ENCODE data around the gene VASN.

The VASN gene

DNA sequence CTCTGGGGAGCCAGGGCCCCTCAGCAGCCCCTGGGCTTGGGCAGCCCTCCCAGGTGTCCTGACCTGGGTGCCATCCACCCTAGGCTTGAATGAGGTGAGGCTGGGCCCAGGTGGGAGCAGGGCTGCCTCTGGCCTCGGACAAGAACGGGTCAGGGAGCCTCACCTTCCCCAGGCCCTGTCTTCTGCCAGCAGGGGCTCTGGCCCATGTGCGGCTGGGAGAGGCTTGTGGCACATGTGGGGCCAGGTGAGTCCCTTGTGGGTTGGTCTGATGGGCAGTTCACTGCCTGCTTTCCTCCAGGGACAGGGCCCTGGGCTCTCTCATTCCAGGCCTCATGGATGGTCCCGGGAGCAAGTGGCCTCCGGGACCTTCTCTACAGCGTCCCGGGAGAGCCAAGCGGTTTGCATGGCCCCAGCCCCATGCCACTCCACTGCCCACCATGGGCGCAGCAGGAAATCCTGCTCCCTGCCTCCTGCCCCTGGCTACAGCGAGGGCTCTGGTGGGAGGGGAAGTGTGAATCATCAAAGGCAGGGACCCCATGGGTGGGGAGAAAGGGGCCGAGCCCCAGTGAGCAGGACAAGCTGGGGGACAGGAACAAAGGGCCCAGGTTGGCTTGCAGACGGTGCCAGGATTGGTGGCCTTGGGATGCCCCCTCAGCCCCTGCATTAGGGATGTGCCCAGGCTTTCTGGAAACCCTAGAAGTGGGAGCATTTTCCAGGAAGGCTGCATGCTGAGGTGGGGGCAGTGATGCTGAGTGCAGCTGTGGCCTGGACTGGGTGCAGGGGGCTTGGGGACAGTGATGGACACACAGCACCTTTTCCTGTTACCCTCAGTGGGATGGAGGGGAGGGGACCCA lies 12.2 kb downstream of the VASN start:
- TF ChIP-seq, protein P1, sequence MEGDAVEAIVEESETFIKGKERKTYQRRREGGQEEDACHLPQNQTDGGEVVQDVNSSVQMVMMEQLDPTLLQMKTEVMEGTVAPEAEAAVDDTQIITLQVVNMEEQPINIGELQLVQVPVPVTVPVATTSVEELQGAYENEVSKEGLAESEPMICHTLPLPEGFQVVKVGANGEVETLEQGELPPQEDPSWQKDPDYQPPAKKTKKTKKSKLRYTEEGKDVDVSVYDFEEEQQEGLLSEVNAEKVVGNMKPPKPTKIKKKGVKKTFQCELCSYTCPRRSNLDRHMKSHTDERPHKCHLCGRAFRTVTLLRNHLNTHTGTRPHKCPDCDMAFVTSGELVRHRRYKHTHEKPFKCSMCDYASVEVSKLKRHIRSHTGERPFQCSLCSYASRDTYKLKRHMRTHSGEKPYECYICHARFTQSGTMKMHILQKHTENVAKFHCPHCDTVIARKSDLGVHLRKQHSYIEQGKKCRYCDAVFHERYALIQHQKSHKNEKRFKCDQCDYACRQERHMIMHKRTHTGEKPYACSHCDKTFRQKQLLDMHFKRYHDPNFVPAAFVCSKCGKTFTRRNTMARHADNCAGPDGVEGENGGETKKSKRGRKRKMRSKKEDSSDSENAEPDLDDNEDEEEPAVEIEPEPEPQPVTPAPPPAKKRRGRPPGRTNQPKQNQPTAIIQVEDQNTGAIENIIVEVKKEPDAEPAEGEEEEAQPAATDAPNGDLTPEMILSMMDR (IDR thresholded peaks at IDR 0.05; ENCODE audit: control insufficient read depth, extremely low read depth, insufficient read depth): no peak
- DNase-seq (ENCODE audit: low read depth): no peak
- no peak overlapping the region for H3K4me3 ChIP-seq (ENCODE audit: low read depth, low read length)

DNA sequence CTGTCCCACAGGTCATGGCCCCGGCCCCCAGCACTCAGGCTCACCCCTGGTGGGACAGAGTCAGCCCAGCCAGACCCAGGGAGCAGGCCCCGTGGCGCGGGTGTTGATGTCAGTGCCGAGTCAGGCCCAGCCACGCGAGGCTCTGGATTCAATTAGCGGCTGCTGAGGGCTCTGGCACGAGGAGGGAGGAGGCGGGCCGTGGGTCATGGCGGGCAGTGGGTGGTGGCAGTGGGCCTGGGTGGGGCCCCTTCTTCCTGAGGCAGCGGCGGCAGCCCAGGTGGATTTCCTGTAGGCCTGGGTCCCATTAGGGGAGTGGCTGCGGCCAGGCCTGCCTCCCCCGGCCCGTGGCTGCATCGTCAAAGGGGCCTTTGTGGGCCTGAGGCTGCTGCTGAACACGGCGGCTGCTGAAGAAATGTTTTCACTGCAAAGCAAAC lies 12.9 kb downstream of the VASN start:
- TF ChIP-seq, protein P1 (IDR thresholded peaks at IDR 0.05; ENCODE audit: control insufficient read depth, extremely low read depth, insufficient read depth): no peak
- no peak overlapping the region for H3K4me3 ChIP-seq (ENCODE audit: low read depth, low read length)
- DNase-seq (ENCODE audit: low read depth): no peak

DNA sequence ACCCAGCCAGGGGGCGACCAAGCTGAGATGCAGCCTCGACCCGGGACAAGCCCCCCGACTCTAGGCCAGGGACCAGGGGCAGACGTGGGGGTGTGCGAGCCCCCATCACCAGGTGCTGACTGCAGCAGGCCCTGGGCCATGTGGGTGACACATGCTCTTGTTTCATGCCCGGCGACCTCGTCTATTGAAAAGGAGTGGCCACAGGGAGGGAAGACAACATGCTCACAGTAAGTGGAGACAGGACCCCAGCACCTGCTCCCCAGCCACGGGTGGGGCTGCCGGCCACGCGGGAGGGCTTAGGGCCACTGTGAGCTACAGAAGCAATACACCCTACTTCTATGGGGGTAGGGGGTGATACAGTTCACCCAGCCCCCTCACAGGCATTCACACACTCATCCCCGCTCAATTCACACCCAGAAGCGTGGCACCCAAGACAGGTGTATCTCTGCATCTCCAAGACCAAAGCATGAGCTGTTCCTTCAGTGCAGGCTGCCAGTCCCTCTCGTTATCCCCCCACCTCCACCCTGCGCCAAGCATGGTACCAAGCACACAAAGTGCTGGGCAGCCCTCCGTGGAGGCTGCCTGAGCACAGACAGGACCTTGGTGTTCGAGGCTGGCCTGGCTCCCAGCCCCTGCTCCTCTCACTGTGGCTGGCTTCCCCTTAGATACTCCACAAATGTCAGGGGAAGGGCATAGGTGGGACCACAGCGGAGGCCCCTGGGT lies 13.6 kb downstream of the VASN start:
- DNase-seq (ENCODE audit: low read depth): no peak
- no peak overlapping the region for H3K4me3 ChIP-seq (ENCODE audit: low read depth, low read length)
- TF ChIP-seq, protein P1 (IDR thresholded peaks at IDR 0.05; ENCODE audit: control insufficient read depth, extremely low read depth, insufficient read depth): no peak

DNA sequence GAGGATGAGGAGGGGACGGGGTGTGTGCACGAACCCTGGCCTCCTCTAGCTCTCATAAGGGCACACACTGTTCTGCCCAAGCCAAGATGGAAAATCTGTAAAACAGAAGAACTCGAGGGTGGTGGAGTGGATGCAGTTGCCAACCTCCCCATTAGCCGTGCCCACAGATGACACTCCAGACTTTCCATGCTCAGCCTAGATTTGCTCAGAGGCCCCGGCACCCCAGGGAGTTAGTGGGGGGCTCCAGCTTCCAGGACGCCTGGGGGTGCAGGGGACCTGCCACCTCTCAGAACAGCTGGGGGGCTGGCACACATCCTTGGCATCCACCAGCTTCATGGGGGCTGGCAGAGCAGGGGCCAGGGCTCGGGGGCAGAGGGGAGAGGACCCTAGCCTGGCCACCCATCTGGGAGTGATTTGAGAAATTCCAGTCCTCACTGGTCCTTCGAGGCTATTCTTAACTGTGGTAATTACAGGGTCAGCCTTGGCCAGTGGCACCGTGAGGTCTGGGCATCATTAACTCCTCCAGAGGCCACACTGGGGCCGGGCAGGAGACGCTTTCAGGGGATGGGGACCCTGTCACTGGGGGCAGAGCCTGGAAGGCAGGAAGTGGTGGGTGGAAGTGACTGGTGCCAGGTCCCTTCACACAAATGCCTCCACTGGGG lies 14.3 kb downstream of the VASN start:
- TF ChIP-seq, protein P1 (IDR thresholded peaks at IDR 0.05; ENCODE audit: control insufficient read depth, extremely low read depth, insufficient read depth): no peak
- no peak overlapping the region for H3K4me3 ChIP-seq (ENCODE audit: low read depth, low read length)
- no peak for DNase-seq (ENCODE audit: low read depth)

DNA sequence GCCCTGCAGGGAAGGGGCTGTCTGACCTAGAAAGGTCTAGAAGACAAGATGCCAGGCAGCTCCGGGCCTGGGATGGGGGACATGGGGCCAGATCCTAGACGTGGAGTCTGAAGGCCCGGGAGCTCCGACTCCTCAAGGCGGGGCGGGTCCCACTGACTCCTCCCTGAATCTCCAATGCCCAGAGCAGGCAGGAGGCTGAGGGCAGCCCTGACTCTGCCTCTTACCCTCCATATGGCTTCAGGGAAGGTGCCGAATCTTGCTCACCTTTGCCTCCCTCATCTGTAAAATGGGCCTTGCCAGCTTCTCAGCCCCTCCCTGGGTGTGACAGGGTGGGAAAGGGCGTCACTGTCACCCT lies 14.8 kb downstream of the VASN start:
- H3K4me3 ChIP-seq (ENCODE audit: low read depth, low read length): no peak overlapping the region
- TF ChIP-seq, protein P1 (IDR thresholded peaks at IDR 0.05; ENCODE audit: control insufficient read depth, extremely low read depth, insufficient read depth): no peak
- DNase-seq (ENCODE audit: low read depth): no peak

DNA sequence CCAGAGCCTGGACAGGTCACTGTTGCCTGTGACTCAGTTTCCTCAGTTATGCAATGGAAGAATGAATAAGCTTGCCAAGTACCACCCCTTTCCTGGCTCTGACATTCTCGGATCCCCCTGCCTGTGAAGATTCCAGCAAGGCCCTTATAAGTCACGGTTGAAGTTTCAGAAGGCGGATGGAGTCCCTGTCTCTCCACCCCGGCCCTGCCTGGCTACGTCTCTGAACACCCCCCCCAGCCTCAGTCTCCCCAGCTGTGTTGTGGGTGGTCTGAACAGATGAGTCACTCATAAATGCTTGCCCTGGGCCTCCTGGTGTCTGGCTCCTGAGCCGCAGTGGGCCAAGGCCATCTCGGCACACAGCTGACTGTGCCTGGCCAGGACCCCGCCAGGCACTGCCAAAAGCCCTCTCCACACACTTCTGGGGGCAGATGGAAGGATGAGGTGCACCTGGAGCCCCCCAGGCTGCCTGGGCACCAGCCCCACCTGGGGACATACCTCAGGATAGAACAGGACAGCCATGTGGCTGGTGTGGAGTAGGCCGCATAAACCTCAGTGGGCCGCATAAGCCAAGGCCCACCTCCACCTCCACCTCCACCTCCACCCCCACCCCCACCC lies 15.4 kb downstream of the VASN start:
- DNase-seq (ENCODE audit: low read depth): no peak

More for the DNA sequence above, 15.4 kb downstream of the VASN start:
- no peak overlapping the region for H3K4me3 ChIP-seq (ENCODE audit: low read depth, low read length)
- TF ChIP-seq, protein P1 (IDR thresholded peaks at IDR 0.05; ENCODE audit: control insufficient read depth, extremely low read depth, insufficient read depth): no peak

Measured in LNCaP clone FGC (cell line).